ENCODE measurements around the gene STUB1. TPM values are rescaled to one million over a fixed set of nuclear protein-coding genes. Genes with fewer than 3 reads are reported as not detected.
A peak's percentile ranks its signal among the peaks of the same experiment; 100 is the strongest.

Gene STUB1
- total RNA-seq, 6 experiments from 2014 or later, result 128 to 161 (median 141) TPM

DNA sequence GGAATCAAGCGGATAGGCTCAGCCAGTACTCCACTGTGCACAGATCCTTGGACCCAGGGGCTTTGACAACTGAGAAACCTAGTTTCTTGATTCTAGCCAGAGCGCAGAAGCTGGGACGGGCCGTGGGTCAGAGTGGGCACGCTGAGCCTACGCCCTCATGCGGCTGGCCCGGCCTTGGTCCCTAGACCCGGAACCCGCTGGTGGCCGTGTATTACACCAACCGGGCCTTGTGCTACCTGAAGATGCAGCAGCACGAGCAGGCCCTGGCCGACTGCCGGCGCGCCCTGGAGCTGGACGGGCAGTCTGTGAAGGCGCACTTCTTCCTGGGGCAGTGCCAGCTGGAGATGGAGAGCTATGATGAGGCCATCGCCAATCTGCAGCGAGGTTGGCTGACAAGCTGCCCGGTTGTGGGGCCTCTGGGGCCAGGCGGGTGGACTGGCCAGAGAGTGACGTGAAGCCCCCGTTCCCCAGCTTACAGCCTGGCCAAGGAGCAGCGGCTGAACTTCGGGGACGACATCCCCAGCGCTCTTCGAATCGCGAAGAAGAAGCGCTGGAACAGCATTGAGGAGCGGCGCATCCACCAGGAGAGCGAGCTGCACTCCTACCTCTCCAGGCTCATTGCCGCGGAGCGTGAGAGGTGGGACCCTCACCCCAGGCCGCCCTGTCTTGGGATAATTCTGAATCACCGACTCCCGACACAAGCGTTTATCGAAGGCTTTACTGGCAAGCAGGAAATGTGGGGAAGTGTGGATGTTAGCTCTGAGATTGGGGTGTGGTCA is 946 bp downstream of the STUB1 start:
- peaks cover 17% of the 10 kb centered on the region for H3K36me3 Mint-ChIP-seq (ENCODE audit: low read depth)

DNA sequence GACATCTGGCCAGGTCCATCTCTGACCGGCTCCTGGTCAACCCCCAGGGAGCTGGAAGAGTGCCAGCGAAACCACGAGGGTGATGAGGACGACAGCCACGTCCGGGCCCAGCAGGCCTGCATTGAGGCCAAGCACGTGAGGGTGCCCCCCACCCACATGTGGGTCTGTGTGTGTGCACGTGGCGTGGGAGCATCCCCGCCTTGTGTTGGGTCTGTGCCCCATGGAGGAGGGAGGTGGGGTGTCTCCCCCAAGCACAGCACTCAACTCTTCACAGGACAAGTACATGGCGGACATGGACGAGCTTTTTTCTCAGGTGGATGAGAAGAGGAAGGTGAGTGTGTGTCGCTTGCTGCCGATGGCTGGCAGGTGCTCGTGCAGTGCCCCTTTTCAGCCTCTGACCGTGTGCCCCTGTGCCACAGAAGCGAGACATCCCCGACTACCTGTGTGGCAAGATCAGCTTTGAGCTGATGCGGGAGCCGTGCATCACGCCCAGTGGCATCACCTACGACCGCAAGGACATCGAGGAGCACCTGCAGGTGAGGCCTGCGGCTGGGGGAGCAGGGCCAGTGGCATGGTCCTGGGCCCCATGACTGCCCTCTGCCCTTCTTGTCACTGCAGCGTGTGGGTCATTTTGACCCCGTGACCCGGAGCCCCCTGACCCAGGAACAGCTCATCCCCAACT is 1.7 kb downstream of the STUB1 start:
- peaks cover 5% of the 10 kb centered on the region; the same call in 1 of the 2 replicates for H3K27me3 Mint-ChIP-seq (ENCODE audit: insufficient read depth)
- no peaks in the 10 kb centered on the region for H3K9me3 Mint-ChIP-seq
- H3K27ac Mint-ChIP-seq, result peak overlapping the region; percentile 31; the same call in 1 of the 2 replicates
- H3K36me3 Mint-ChIP-seq (ENCODE audit: low read depth), result peaks cover 20% of the 10 kb centered on the region
- peaks cover 14% of the 10 kb centered on the region for H3K4me1 Mint-ChIP-seq (ENCODE audit: low read depth)
- H3K4me3 Mint-ChIP-seq, result peak overlapping the region; percentile 90
- DNase-seq, result no peak
- TF ChIP-seq, protein P1, sequence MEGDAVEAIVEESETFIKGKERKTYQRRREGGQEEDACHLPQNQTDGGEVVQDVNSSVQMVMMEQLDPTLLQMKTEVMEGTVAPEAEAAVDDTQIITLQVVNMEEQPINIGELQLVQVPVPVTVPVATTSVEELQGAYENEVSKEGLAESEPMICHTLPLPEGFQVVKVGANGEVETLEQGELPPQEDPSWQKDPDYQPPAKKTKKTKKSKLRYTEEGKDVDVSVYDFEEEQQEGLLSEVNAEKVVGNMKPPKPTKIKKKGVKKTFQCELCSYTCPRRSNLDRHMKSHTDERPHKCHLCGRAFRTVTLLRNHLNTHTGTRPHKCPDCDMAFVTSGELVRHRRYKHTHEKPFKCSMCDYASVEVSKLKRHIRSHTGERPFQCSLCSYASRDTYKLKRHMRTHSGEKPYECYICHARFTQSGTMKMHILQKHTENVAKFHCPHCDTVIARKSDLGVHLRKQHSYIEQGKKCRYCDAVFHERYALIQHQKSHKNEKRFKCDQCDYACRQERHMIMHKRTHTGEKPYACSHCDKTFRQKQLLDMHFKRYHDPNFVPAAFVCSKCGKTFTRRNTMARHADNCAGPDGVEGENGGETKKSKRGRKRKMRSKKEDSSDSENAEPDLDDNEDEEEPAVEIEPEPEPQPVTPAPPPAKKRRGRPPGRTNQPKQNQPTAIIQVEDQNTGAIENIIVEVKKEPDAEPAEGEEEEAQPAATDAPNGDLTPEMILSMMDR (IDR thresholded peaks at IDR 0.05), result no peak

More for the DNA sequence above, 946 bp downstream of the STUB1 start:
- Mint-ChIP-seq H3K27me3 (ENCODE audit: insufficient read depth) (peaks cover 5% of the 10 kb centered on the region; the same call in 1 of the 2 replicates), H3K4me1 (ENCODE audit: low read depth) (peaks cover 14% of the 10 kb centered on the region), H3K9me3 (no peaks in the 10 kb centered on the region), H3K4me3 (peak overlapping the region; percentile 90), H3K27ac (peak overlapping the region; percentile 71)
- TF ChIP-seq, protein P1 (IDR thresholded peaks at IDR 0.05), result peak; percentile 38
- DNase-seq, result peak; percentile 20

DNA sequence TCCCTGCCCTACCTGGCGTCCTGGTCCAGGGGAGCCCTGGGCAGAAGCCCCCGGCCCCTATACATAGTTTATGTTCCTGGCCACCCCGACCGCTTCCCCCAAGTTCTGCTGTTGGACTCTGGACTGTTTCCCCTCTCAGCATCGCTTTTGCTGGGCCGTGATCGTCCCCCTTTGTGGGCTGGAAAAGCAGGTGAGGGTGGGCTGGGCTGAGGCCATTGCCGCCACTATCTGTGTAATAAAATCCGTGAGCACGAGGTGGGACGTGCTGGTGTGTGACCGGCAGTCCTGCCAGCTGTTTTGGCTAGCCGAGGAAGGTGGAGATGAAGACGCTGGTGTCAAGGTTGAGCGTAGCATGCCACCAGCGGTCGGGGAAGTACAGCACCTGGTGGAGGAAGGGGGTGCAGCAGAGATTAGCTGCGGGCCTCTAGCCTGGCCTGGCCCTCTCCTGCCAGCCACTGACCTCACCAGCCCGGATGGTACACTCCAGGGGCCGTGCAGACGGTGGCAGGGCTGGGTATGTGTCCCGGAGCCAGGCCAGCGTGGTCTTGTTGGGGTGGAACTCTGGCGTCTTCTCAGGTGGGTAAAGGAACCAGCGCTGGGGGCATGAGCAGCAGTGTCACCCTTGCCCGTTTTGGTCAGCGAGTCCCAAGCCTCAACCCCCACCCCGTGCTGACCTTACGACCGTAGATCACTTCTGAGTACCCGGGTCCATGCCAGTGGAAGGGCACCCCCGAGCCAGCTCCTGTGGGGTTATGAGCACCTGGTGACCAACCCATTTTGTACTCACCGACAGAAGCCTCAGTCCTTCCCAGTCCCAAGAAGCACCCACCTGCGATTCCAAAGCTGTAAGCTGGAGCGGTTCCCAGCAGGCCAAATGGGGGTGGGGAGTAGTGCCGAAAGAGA is 2.5 kb downstream of the STUB1 start:
- peaks cover 5% of the 10 kb centered on the region; the same call in 1 of the 2 replicates for H3K27me3 Mint-ChIP-seq (ENCODE audit: insufficient read depth)
- TF ChIP-seq, protein P1 (IDR thresholded peaks at IDR 0.05), result 0 out of 2 replicates have a peak, but pooled peaks have one; percentile 0
- peaks cover 20% of the 10 kb centered on the region for H3K36me3 Mint-ChIP-seq (ENCODE audit: low read depth)
- DNase-seq, result no peak
- no peak overlapping the region for H3K27ac Mint-ChIP-seq
- no peaks in the 10 kb centered on the region for H3K9me3 Mint-ChIP-seq
- peaks cover 14% of the 10 kb centered on the region for H3K4me1 Mint-ChIP-seq (ENCODE audit: low read depth)
- peak overlapping the region; percentile 90; the same call in 1 of the 2 replicates for H3K4me3 Mint-ChIP-seq

DNA sequence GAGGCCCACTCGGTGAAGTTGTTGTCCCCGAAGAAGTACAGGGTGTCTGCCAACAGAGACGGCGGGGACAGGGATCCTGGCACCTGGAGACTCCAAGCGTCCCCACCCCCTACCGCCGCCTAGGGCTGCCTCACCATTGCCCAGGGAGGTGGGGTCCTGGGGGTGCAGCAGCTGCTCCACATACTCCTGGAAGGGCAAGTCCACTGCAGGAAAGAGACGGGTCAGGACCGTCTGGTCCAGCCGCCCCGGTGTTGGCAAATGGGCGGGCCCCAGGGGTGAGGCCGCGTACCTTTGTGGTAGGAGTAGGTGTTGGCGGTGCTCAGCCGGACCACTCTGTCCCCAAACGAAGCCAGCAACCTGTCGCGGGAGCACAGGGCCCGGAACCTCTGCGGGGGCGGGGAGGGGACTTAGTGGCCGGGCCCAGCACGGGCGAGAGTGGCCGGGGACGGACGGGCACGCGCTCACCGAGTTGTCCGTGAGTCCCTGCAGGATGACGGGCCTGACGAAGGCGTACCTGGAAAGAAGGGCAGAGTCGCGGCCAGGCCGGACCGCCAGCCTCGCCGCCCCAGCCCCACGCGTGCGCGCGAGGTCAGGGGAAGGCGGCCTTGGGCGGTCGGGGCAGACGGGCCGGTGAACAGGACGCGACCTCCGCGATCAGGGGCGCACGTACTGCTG is 3.3 kb downstream of the STUB1 start:
- Mint-ChIP-seq H3K9me3 (no peaks in the 10 kb centered on the region), H3K4me3 (no peak overlapping the region), H3K4me1 (ENCODE audit: low read depth) (peaks cover 14% of the 10 kb centered on the region), H3K27me3 (ENCODE audit: insufficient read depth) (peaks cover 5% of the 10 kb centered on the region; the same call in 1 of the 2 replicates), H3K27ac (no peak overlapping the region), H3K36me3 (ENCODE audit: low read depth) (peaks cover 20% of the 10 kb centered on the region)
- TF ChIP-seq, protein P1 (IDR thresholded peaks at IDR 0.05), result no peak
- DNase-seq, result no peak

All from HFFc6 (cell line).